ENCODE results near the gene GPR150. TPM values are rescaled to one million over a fixed set of nuclear protein-coding genes. Genes with fewer than 3 reads are reported as not detected.

GPR150 gene
- total RNA-seq, 2 experiments from 2014 or later: 0.45 to 0.76 TPM

GRCh38 chr5:95591490-95591901, 28.4 kb upstream of the GPR150 start:
- Mint-ChIP-seq H3K36me3 (ENCODE audit: low read depth) (peaks cover 3% of the 10 kb centered on the region), H3K4me3 (no peak overlapping the region), H3K27ac (no peak overlapping the region), H3K4me1 (ENCODE audit: low read depth) (peaks cover 21% of the 10 kb centered on the region), H3K9me3 (no peaks in the 10 kb centered on the region), H3K27me3 (no peaks in the 10 kb centered on the region)
- intact Hi-C loops (cut with micrococcal nuclease): no loop called here
- no peak for TF ChIP-seq CTCF (IDR thresholded peaks at IDR 0.05)
- peak; percentile 95 for ATAC-seq
- no peak for DNase-seq
- ChIA-PET POLR2A (interaction anchor here (0.8 kb wide), 1 partner anchor 27 kb away, joined by 4 read pairs; no protein-coding TSS in a partner anchor), CTCF (no interaction called here)

GRCh38 chr5:95595289-95595931, 24.5 kb upstream of the GPR150 start:
- no peaks in the 10 kb centered on the region for H3K27me3 Mint-ChIP-seq
- peaks cover 3% of the 10 kb centered on the region for H3K36me3 Mint-ChIP-seq (ENCODE audit: low read depth)
- CTCF ChIA-PET: interaction anchor here (0.8 kb wide), 1 partner anchor 8 kb away, joined by 3 read pairs; no protein-coding TSS in a partner anchor
- H3K27ac Mint-ChIP-seq: no peak overlapping the region
- DNase-seq (no peak), ATAC-seq (no peak)
- no peaks in the 10 kb centered on the region for H3K9me3 Mint-ChIP-seq
- intact Hi-C loops (cut with micrococcal nuclease): no loop called here
- H3K4me1 Mint-ChIP-seq (ENCODE audit: low read depth): peaks cover 16% of the 10 kb centered on the region
- no peak overlapping the region for H3K4me3 Mint-ChIP-seq
- TF ChIP-seq CTCF (IDR thresholded peaks at IDR 0.05): no peak
- POLR2A ChIA-PET: no interaction called here

DNA sequence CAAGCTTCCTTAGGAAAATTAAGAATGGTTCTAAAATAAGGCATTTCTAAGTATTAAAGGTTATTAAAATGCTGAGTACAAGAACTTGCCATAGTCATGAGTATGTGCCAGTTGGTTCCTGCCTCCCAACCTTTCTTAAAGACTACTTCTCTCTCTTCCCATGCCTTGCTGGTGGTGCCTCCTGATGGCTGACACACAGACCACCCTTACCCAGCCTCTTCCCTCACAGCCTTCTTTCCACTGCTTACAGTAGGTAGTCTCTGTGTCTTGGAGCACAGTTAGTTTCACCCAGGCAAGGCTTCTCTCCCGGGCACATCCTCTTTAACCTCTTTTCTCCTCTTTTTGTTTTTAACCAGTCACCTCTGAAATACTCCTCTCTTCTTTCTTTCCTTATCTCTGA, 20.6 kb upstream of the GPR150 start:
- DNase-seq: no peak
- Mint-ChIP-seq H3K4me3 (no peak overlapping the region), H3K27ac (no peak overlapping the region), H3K36me3 (ENCODE audit: low read depth) (peaks cover 6% of the 10 kb centered on the region), H3K4me1 (ENCODE audit: low read depth) (no peaks in the 10 kb centered on the region), H3K9me3 (no peaks in the 10 kb centered on the region), H3K27me3 (no peaks in the 10 kb centered on the region)
- ATAC-seq: no peak
- ChIA-PET CTCF (interaction anchor here (0.5 kb wide), 1 partner anchor 13 kb away, joined by 3 read pairs; no protein-coding TSS in a partner anchor), POLR2A (no interaction called here)
- intact Hi-C loops (cut with micrococcal nuclease): no loop called here
- TF ChIP-seq CTCF (IDR thresholded peaks at IDR 0.05): no peak

DNA sequence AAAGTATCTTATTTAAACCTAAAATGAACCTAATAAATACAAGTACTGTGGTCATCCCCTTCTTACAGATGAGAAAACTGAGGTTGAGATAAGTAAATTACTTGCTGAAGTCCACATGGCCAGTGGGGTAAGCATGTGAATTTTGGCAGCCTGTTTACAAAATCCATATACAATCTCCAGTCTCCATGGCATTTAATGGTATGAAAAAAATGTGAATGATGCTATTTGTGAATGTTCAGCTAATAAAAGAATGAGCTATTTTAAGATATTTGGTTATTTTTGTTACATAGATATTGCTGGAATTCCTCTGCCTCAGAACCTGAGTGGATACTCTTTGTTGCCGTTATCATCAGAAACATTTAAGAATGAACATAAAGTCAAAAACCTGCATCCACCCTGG, 19.3 kb upstream of the GPR150 start:
- CTCF ChIA-PET: interaction anchor here (1.4 to 1.6 kb wide), 2 partner anchors 11 to 23 kb away, joined by 4 to 5 read pairs; no protein-coding TSS in a partner anchor

More for the DNA sequence above, 19.3 kb upstream of the GPR150 start:
- intact Hi-C loops (cut with micrococcal nuclease): no loop called here
- H3K4me3 Mint-ChIP-seq: no peak overlapping the region
- no peaks in the 10 kb centered on the region for H3K4me1 Mint-ChIP-seq (ENCODE audit: low read depth)
- no peak overlapping the region for H3K27ac Mint-ChIP-seq
- no peaks in the 10 kb centered on the region for H3K9me3 Mint-ChIP-seq
- no peaks in the 10 kb centered on the region for H3K27me3 Mint-ChIP-seq
- POLR2A ChIA-PET: no interaction called here
- no peak for DNase-seq
- no peak for TF ChIP-seq CTCF (IDR thresholded peaks at IDR 0.05)
- peaks cover 6% of the 10 kb centered on the region for H3K36me3 Mint-ChIP-seq (ENCODE audit: low read depth)
- no peak for ATAC-seq

Data from activated CD8-positive, alpha-beta T cell treated with anti-CD3 and anti-CD28 coated beads for 36 hours (primary cell).